Panc1 (cell line): ENCODE data around the gene PYGO2.

Experiments
- CTCF ChIP-seq: fragments of 450-650 bp; IDR thresholded peaks from 2 replicates; pipeline ENCODE4 v1.5.1; 2017; ENCODE audit warnings: mild to moderate bottlenecking
- POLR2AphosphoS5 ChIP-seq: IDR thresholded peaks from 2 replicates; pipeline ENCODE4 v1.6.1; 2012; ENCODE audit warnings: mild to moderate bottlenecking, low read depth, low read length, moderate library complexity
- REST ChIP-seq, 2 experiments: IDR thresholded peaks; 2 replicates each; pipeline ENCODE4 v1.6.1; 2011 to 2012; ENCODE audit warnings: low read depth in 2 of 2, control low read depth in 1 of 2, low read length in 1 of 2, mild to moderate bottlenecking in 1 of 2, moderate library complexity in 1 of 2; ENCODE audit not compliant: insufficient read depth in 1 of 2
- SIN3A ChIP-seq: IDR thresholded peaks from 2 replicates; pipeline ENCODE4 v1.6.1; 2012; ENCODE audit warnings: low read depth, mild to moderate bottlenecking, low read length, moderate library complexity, borderline replicate concordance; ENCODE audit not compliant: insufficient read depth
- TCF7L2 ChIP-seq: IDR thresholded peaks from 2 replicates; pipeline ENCODE4 v1.6.1; 2011; ENCODE audit warnings: mild to moderate bottlenecking, low read depth, low read length, inconsistent platforms

- TF ChIP-seq CTCF (no peak), POLR2AphosphoS5 (no peak), REST (IDR thresholded peaks at IDR 0.05; ENCODE audit: insufficient read depth in 1 of 2, low read depth in 2 of 2, low read length in 1 of 2) (no peak), SIN3A (no peak), TCF7L2 (no peak)
These were observed 49.7 kb downstream of the PYGO2 start for GRCh38 chr1:154911691-154912550.
